Fibroblast of the aortic adventitia (primary cell): ENCODE measurements around the gene ADD3. TPM values are rescaled to one million over a fixed set of nuclear protein-coding genes. Genes with fewer than 3 reads are reported as not detected.

Source experiments
- DNase-seq: peaks from one replicate; pipeline ENCODE4 v3.0.0-alpha.2; 2010; ENCODE audit warnings: low read depth
- H3K4me3 ChIP-seq: 2 replicates; pipeline ENCODE4 v1.5.1; 2011; ENCODE audit warnings: low read depth, mild to moderate bottlenecking, control low read depth, low read length, moderate library complexity
- CTCF ChIP-seq: IDR thresholded peaks from 2 replicates; pipeline ENCODE4 v1.5.1; 2011; ENCODE audit warnings: mild to moderate bottlenecking, low read length, control low read depth, inconsistent platforms; ENCODE audit not compliant: insufficient read depth
- total RNA-seq: library from RNA; depleted of rRNA; stranded (reverse); fragments of >200 nt; gene quantifications from 2 replicates; pipeline ENCODE4 v1.2.3, GENCODE V29; 2012; ENCODE audit warnings: low replicate concordance

The ADD3 gene
- total RNA-seq, 1 donor: 524 TPM

DNA sequence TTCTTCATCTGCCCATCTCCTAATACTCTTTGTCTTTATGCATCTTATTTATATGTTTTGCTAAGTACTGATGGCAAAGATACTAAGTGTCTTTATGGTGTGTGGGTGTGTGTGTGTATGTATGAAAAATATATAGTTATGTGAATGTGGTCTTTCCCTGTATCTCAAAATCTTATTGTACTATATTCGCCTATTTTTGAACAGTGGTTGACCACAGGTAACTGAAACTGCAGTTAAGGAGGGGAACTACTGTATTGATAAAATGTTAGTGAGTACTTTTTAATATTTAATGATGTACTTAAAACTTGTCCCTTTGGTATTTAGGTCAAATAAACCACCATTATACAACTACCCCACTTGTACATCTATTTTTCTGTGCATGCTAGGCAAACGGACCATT lies 85.9 kb downstream of the ADD3 start:
- DNase-seq: no peak
- TF ChIP-seq CTCF: no peak
- H3K4me3 ChIP-seq: no peak overlapping the region

- no peak for DNase-seq
- no peak overlapping the region for H3K4me3 ChIP-seq
- TF ChIP-seq CTCF: no peak
Observed at GRCh38 chr10:110094786-110095185, 87.0 kb downstream of the ADD3 start.

- DNase-seq: no peak
Observed at GRCh38 chr10:110101464-110102144, 93.8 kb downstream of the ADD3 start.

GRCh38 chr10:110103921-110104461 lies 96.2 kb downstream of the ADD3 start:
- peak; percentile 40 for DNase-seq
- H3K4me3 ChIP-seq: no peak overlapping the region
- TF ChIP-seq CTCF: no peak

More at GRCh38 chr10:110101464-110102144, 93.8 kb downstream of the ADD3 start:
- TF ChIP-seq CTCF: no peak
- no peak overlapping the region for H3K4me3 ChIP-seq

DNA sequence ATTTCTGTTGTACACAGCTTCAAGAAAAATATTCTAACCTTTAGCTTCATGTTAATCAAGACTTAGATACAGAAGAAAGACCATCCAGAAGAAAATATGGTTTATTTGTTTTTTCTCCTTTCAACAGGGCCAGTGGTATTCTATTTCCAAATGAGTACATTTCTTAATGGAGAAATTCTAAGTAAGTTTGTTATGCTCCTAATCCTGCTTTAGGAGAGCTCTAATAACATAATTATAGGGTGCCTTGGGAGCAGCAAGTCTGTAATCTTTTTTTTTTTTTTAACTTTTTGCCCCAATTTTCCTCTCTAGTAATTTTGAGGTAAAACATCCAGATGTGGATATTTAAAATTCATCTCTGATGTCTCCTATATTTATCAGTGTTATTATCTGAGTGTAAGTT lies 98.1 kb downstream of the ADD3 start:
- no peak for DNase-seq
- no peak overlapping the region for H3K4me3 ChIP-seq
- no peak for TF ChIP-seq CTCF

DNA sequence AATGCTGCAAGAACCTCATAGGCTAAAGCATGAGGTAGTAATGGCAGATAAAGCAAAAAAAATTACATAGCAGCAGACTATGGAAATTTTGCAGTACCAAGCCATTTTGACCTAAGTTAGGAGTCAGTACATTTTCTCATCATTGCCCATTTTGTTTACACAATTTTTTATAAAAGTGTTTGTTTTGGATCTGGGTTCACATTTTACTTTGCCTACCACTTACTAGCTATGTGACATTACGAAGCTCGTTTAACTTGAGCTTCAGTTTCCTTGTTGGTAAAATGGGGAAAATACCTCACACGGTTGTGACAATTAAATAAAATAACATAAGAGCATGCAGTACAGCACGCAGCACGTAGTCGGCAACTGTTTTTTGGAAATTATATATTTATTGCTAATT lies 99.6 kb downstream of the ADD3 start:
- no peak for TF ChIP-seq CTCF
- DNase-seq: no peak
- no peak overlapping the region for H3K4me3 ChIP-seq

GRCh38 chr10:110107887-110108286 lies 100.1 kb downstream of the ADD3 start:
- no peak overlapping the region for H3K4me3 ChIP-seq
- no peak for DNase-seq
- no peak for TF ChIP-seq CTCF
